Astrocyte of the spinal cord (primary cell): ENCODE data around the gene GCKR.

Experiments used
- DNase-seq: peaks from one replicate; pipeline ENCODE4 v3.0.0; 2011; ENCODE audit warnings: low read depth, low spot score
- H3K4me3 ChIP-seq: 2 replicates; pipeline ENCODE4 v1.5.1; 2011; ENCODE audit warnings: low read depth, mild to moderate bottlenecking, low read length, moderate library complexity
- CTCF ChIP-seq: IDR thresholded peaks from 2 replicates; pipeline ENCODE4 v1.5.1; 2012; ENCODE audit warnings: low read depth, mild to moderate bottlenecking, low read length, inconsistent platforms
- in situ Hi-C: cut with HindIII; loops from 2 replicates; pipeline ENCODE4 v1.10.0; 2017; ENCODE audit warnings: low sequenced_read_pairs

Gene GCKR

GRCh38 chr2:27494284-27494943 is 2.2 kb upstream of the GCKR start:
- peak; percentile 7 for TF ChIP-seq CTCF
- peak; percentile 44 for DNase-seq
- in situ Hi-C loops = no loop called here

GRCh38 chr2:27494944-27495554 is 1.6 kb upstream of the GCKR start, which contains the start of gene FNDC4:
FNDC4 (minus strand) TSS chr2:27495200; CDS start chr2:27494679, 521 bp downstream.
- peak within 1 kb of the TSS; percentile 73 for H3K4me3 ChIP-seq
- no peak for TF ChIP-seq CTCF
- in situ Hi-C loops = no loop called here
- DNase-seq = peak; percentile 5

More at GRCh38 chr2:27494284-27494943, 2.2 kb upstream of the GCKR start:
- peak overlapping the region; percentile 73 for H3K4me3 ChIP-seq

- in situ Hi-C loops = no loop called here
- no peak for TF ChIP-seq CTCF
These were observed 741 bp upstream of the GCKR start for GRCh38 chr2:27495840-27496356.

GRCh38 chr2:27497288-27497627 is 619 bp downstream of the GCKR start:
- TF ChIP-seq CTCF = no peak
- in situ Hi-C loops = no loop called here
- no peak overlapping the region for H3K4me3 ChIP-seq
- DNase-seq = no peak

More at GRCh38 chr2:27495840-27496356, 741 bp upstream of the GCKR start:
- DNase-seq = no peak
- no peak overlapping the region for H3K4me3 ChIP-seq

- no peak for DNase-seq
- in situ Hi-C loops = no loop called here
- no peak for TF ChIP-seq CTCF
- no peak overlapping the region for H3K4me3 ChIP-seq
These were observed 2.3 kb downstream of the GCKR start for GRCh38 chr2:27498975-27499374.

GRCh38 chr2:27501042-27501441 is 4.4 kb downstream of the GCKR start:
- no peak for DNase-seq
- no peak for TF ChIP-seq CTCF
- H3K4me3 ChIP-seq = no peak overlapping the region
- in situ Hi-C loops = no loop called here
